HEK293 (cell line): ENCODE measurements around the gene ILKAP.

Experiments used
- CTCF ChIA-PET: fragments of 350-600 bp; formaldehyde crosslinking; extraction: SDS; loops from one replicate; lab custom pipeline; 2021; ENCODE audit warnings: antibody characterized with exemption; lab: Yijun Ruan, JAX
- POLR2A ChIA-PET: fragments of 300-600 bp; formaldehyde crosslinking; extraction: SDS; loops from one replicate; lab custom pipeline; 2020; ENCODE audit warnings: antibody characterized with exemption, inconsistent platforms; lab: Yijun Ruan, JAX
- H3K27ac ChIP-seq: fragments of 200-500 bp; sonication (Bioruptor generic); 2 replicates; pipeline ENCODE4 v1.5.1; 2014; ENCODE audit warnings: low read depth, low read length, control low read depth, inconsistent platforms; ENCODE audit errors: extremely low read depth
- H3K36me3 ChIP-seq, 2 experiments: fragments of 200-500 bp in 1 of 2; sonication (Bioruptor generic) in 1 of 2; 1 replicate in 1 of 2; 2 replicates in 1 of 2; pipeline ENCODE4 v1.5.1; 2014 to 2017; ENCODE audit warnings: inconsistent platforms in 2 of 2, low read length in 2 of 2; ENCODE audit not compliant: control insufficient read depth in 2 of 2, insufficient read depth in 1 of 2
- H3K4me1 ChIP-seq: fragments of 200-500 bp; sonication (Bioruptor generic); 2 replicates; pipeline ENCODE4 v1.5.1; 2014; ENCODE audit warnings: mild to moderate bottlenecking, low read length, inconsistent platforms; ENCODE audit not compliant: control insufficient read depth, insufficient read depth
- H3K4me3 ChIP-seq: 2 replicates; pipeline ENCODE4 v1.5.1; 2011; ENCODE audit warnings: low read depth, mild to moderate bottlenecking, control low read depth, low read length, moderate library complexity
- H3K9me3 ChIP-seq: fragments of 200-500 bp; sonication (Bioruptor generic); 2 replicates; pipeline ENCODE4 v1.5.1; 2014; ENCODE audit warnings: low read depth, low read length, inconsistent platforms; ENCODE audit not compliant: control insufficient read depth, insufficient read depth
- EGR2 ChIP-seq: fragments of 450-650 bp; formaldehyde crosslinking; IDR thresholded peaks from 2 replicates; pipeline ENCODE4 v1.5.1; 2016; ENCODE audit warnings: low read depth, missing biosample characterization, missing genetic modification characterization
- GLIS1 ChIP-seq: fragments of 450-650 bp; formaldehyde crosslinking; IDR thresholded peaks from 2 replicates; pipeline ENCODE4 v1.5.1; 2016; ENCODE audit warnings: missing biosample characterization, missing genetic modification characterization
- ZFHX2 ChIP-seq: fragments of 450-650 bp; formaldehyde crosslinking; conservative IDR thresholded peaks from 2 replicates; pipeline ENCODE4 v1.5.1; 2016; ENCODE audit warnings: missing biosample characterization, missing genetic modification characterization
- ZIC2 ChIP-seq: fragments of 450-650 bp; formaldehyde crosslinking; IDR thresholded peaks from 2 replicates; pipeline ENCODE4 v1.5.1; 2016; ENCODE audit warnings: missing biosample characterization, missing genetic modification characterization
- ZNF530 ChIP-seq: fragments of 450-650 bp; formaldehyde crosslinking; IDR thresholded peaks from 2 replicates; pipeline ENCODE4 v1.5.1; 2016; ENCODE audit warnings: low read depth, missing biosample characterization, missing genetic modification characterization
- TF ChIP-seq, protein P1 (sequence below): fragments of 450-650 bp; formaldehyde crosslinking; IDR thresholded peaks from 2 replicates; pipeline ENCODE4 v1.5.0; 2017; ENCODE audit warnings: missing biosample characterization, missing genetic modification characterization, borderline replicate concordance
- TF ChIP-seq, protein P2 (sequence below): fragments of 450-650 bp; formaldehyde crosslinking; IDR thresholded peaks from 2 replicates; pipeline ENCODE4 v1.5.1; 2016; ENCODE audit warnings: missing biosample characterization, missing genetic modification characterization, low read depth
- TF ChIP-seq, protein P3 (sequence below): fragments of 450-650 bp; IDR thresholded peaks from 2 replicates; pipeline ENCODE4 v1.5.1; 2018; ENCODE audit warnings: missing biosample characterization, missing genetic modification characterization
- TF ChIP-seq, protein P4 (sequence below): fragments of 450-650 bp; formaldehyde crosslinking; IDR thresholded peaks from 2 replicates; pipeline ENCODE4 v1.5.1; 2016; ENCODE audit warnings: missing biosample characterization, missing genetic modification characterization

ILKAP gene

DNA sequence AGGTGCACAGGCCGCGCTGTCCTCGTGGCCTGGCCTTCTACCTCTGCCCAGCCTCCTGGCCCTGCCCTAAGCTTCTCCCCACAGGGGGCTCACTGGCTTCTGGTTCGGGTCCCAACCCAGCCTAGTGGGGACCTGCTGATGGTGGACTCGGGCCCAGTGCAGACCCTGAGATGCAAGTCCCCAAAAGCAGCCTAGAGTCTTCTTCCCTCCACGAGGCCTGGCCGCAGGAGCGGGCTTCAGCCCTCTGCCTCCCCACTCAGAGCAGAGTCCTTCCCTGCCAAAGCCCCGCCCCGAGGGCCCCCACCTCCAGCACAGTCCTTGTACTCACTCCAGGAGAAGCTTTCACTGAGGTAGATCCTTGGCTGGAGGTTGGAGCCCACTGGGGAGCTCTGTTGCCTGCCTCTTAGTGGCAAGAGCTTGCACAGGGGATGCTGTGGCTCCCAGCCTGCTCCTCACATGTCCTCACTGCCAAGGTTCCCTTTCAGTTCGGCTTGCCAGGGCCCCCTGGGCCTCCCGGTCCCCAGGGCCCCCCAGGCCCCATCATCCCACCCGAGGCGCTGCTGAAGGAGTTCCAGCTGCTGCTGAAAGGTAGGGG lies 41.1 kb downstream of the ILKAP start:
- H3K36me3 ChIP-seq, result peaks cover 0 to 19% of the 10 kb centered on the region in 2 experiments; a peak in 1 of 3 replicates
- H3K9me3 ChIP-seq, result no peaks in the 10 kb centered on the region
- POLR2A ChIA-PET, result no interaction called here
- no peak overlapping the region for H3K4me3 ChIP-seq
- no peak overlapping the region for H3K27ac ChIP-seq
- TF ChIP-seq, protein P1, sequence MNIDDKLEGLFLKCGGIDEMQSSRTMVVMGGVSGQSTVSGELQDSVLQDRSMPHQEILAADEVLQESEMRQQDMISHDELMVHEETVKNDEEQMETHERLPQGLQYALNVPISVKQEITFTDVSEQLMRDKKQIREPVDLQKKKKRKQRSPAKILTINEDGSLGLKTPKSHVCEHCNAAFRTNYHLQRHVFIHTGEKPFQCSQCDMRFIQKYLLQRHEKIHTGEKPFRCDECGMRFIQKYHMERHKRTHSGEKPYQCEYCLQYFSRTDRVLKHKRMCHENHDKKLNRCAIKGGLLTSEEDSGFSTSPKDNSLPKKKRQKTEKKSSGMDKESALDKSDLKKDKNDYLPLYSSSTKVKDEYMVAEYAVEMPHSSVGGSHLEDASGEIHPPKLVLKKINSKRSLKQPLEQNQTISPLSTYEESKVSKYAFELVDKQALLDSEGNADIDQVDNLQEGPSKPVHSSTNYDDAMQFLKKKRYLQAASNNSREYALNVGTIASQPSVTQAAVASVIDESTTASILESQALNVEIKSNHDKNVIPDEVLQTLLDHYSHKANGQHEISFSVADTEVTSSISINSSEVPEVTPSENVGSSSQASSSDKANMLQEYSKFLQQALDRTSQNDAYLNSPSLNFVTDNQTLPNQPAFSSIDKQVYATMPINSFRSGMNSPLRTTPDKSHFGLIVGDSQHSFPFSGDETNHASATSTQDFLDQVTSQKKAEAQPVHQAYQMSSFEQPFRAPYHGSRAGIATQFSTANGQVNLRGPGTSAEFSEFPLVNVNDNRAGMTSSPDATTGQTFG (tag by site-specific recombination), result no peak
- TF ChIP-seq GLIS1 (tag by site-specific recombination), result peak; percentile 53
- TF ChIP-seq ZIC2, result peak; percentile 87
- TF ChIP-seq, all 188 proteins: peak for 2
- CTCF ChIA-PET, result interaction anchor here (0.7 to 0.9 kb wide), 2 partner anchors 8 to 101 kb away, joined by 3 to 4 read pairs; no protein-coding TSS in a partner anchor
- H3K4me1 ChIP-seq, result no peaks in the 10 kb centered on the region; the same call in 1 of the 2 replicates

DNA sequence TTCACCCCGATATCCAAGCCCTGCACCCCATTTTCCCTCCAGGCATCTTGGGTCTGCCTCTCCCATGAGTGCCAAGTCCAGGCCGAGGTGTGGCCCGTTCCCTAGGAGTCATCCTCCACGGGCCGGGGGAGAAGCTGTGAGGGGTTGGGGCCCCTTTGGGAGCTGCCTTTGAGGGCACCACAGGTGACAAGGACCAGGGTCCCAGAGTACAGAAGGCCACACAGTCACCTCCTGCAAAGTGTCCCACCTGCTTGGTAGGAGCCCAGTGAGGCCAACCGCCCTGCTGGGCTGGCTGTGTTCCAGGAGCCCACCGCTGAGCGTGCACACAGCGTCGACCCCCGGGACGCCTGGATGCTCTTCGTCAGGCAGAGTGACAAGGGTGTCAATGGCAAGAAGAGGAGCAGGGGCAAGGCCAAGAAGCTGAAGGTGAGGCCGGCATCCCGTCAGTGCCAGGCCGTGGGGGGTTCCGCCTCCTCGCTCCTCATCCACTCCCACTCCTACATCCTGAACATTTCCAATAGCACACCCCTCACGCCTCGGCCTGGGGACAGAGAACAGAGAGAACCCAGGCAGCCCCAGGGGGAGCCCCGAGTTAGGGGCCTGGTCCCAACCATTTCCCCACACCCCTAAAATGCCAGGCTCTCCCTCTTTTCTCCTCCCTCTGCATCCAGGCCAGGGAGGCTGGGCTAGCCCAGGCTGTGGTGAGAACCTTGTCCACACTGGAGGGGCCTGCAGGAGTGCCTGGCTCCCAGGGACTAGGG lies 42.0 kb downstream of the ILKAP start:
- Histone ChIP-seq H3K36me3 (peaks cover 0 to 10% of the 10 kb centered on the region in 2 experiments; a peak in 1 of 3 replicates), H3K4me1 (no peaks in the 10 kb centered on the region; the same call in 1 of the 2 replicates), H3K4me3 (no peak overlapping the region), H3K9me3 (no peaks in the 10 kb centered on the region), H3K27ac (no peak overlapping the region)
- TF ChIP-seq, protein P2, sequence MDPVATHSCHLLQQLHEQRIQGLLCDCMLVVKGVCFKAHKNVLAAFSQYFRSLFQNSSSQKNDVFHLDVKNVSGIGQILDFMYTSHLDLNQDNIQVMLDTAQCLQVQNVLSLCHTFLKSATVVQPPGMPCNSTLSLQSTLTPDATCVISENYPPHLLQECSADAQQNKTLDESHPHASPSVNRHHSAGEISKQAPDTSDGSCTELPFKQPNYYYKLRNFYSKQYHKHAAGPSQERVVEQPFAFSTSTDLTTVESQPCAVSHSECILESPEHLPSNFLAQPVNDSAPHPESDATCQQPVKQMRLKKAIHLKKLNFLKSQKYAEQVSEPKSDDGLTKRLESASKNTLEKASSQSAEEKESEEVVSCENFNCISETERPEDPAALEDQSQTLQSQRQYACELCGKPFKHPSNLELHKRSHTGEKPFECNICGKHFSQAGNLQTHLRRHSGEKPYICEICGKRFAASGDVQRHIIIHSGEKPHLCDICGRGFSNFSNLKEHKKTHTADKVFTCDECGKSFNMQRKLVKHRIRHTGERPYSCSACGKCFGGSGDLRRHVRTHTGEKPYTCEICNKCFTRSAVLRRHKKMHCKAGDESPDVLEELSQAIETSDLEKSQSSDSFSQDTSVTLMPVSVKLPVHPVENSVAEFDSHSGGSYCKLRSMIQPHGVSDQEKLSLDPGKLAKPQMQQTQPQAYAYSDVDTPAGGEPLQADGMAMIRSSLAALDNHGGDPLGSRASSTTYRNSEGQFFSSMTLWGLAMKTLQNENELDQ (tag by site-specific recombination), result no peak
- TF ChIP-seq EGR2 (peak; percentile 44; the same call in 1 of the 2 replicates), ZIC2 (peak; percentile 70), ZFHX2 (tag by site-specific recombination) (peak; percentile 78), ZNF530 (tag by site-specific recombination) (no peak)
- TF ChIP-seq, protein P3, sequence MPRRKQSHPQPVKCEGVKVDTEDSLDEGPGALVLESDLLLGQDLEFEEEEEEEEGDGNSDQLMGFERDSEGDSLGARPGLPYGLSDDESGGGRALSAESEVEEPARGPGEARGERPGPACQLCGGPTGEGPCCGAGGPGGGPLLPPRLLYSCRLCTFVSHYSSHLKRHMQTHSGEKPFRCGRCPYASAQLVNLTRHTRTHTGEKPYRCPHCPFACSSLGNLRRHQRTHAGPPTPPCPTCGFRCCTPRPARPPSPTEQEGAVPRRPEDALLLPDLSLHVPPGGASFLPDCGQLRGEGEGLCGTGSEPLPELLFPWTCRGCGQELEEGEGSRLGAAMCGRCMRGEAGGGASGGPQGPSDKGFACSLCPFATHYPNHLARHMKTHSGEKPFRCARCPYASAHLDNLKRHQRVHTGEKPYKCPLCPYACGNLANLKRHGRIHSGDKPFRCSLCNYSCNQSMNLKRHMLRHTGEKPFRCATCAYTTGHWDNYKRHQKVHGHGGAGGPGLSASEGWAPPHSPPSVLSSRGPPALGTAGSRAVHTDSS (tag by site-specific recombination), result no peak
- TF ChIP-seq, protein P4, sequence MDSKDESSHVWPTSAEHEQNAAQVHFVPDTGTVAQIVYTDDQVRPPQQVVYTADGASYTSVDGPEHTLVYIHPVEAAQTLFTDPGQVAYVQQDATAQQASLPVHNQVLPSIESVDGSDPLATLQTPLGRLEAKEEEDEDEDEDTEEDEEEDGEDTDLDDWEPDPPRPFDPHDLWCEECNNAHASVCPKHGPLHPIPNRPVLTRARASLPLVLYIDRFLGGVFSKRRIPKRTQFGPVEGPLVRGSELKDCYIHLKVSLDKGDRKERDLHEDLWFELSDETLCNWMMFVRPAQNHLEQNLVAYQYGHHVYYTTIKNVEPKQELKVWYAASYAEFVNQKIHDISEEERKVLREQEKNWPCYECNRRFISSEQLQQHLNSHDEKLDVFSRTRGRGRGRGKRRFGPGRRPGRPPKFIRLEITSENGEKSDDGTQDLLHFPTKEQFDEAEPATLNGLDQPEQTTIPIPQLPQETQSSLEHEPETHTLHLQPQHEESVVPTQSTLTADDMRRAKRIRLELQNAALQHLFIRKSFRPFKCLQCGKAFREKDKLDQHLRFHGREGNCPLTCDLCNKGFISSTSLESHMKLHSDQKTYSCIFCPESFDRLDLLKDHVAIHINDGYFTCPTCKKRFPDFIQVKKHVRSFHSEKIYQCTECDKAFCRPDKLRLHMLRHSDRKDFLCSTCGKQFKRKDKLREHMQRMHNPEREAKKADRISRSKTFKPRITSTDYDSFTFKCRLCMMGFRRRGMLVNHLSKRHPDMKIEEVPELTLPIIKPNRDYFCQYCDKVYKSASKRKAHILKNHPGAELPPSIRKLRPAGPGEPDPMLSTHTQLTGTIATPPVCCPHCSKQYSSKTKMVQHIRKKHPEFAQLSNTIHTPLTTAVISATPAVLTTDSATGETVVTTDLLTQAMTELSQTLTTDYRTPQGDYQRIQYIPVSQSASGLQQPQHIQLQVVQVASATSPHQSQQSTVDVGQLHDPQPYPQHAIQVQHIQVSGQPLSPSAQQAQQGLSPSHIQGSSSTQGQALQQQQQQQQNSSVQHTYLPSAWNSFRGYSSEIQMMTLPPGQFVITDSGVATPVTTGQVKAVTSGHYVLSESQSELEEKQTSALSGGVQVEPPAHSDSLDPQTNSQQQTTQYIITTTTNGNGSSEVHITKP (tag by site-specific recombination), result 0 out of 2 replicates have a peak, but pooled peaks have one; percentile 17
- POLR2A ChIA-PET, result no interaction called here
- CTCF ChIA-PET, result interaction anchor here (0.6 to 2.7 kb wide), 3 partner anchors 12 to 302 kb away, joined by 3 to 24 read pairs (median 4); no protein-coding TSS in a partner anchor
